ENCODE results near the gene NRG2.

Gene NRG2

GRCh38 chr5:139951296-139951924, 91.7 kb downstream of the NRG2 start:
- Histone ChIP-seq H4K20me1 (no peaks in the 10 kb centered on the region), H3K9ac (no peak overlapping the region), H3K4me1 (peaks cover 0 to 52% (median 20%) of the 10 kb centered on the region in 10 experiments; a peak in 19 of 20 replicates), H3K27ac (peak overlapping the region in 3 of 11 experiments; percentile 0 to 25 (median 16); a peak in 4 of 22 replicates), H3K4me2 (peak overlapping the region; percentile 7 to 72 (median 60); a peak in 20 of 22 replicates), H3K36me3 (no peaks in the 10 kb centered on the region), H3K4me3 (no peak overlapping the region), H3K27me3 (no peaks in the 10 kb centered on the region), H3K9me3 (replicated peaks in 1 of 11) (no peaks in the 10 kb centered on the region)
- TF ChIP-seq Cebpa-rat (IDR thresholded peaks at IDR 0.05), result peak in 2 of 11 experiments; percentile 8 to 39; a peak in 1 of 22 replicates

- H4K20me1 ChIP-seq, result no peaks in the 10 kb centered on the region
- no peak overlapping the region for H3K27ac ChIP-seq
- no peak for TF ChIP-seq Cebpa-rat (IDR thresholded peaks at IDR 0.05)
- peak overlapping the region in 3 of 11 experiments; percentile 56 to 72 (median 63); a peak in 5 of 22 replicates for H3K4me2 ChIP-seq
- no peak overlapping the region for H3K4me3 ChIP-seq
- no peaks in the 10 kb centered on the region for H3K9me3 ChIP-seq (replicated peaks in 1 of 11)
- no peak overlapping the region for H3K9ac ChIP-seq
- no peaks in the 10 kb centered on the region for H3K36me3 ChIP-seq
- H3K27me3 ChIP-seq, result no peaks in the 10 kb centered on the region
- peaks cover 0 to 61% (median 25%) of the 10 kb centered on the region in 10 experiments; a peak in 19 of 20 replicates for H3K4me1 ChIP-seq
Observed at GRCh38 chr5:139950436-139950835, 92.7 kb downstream of the NRG2 start.

DNA sequence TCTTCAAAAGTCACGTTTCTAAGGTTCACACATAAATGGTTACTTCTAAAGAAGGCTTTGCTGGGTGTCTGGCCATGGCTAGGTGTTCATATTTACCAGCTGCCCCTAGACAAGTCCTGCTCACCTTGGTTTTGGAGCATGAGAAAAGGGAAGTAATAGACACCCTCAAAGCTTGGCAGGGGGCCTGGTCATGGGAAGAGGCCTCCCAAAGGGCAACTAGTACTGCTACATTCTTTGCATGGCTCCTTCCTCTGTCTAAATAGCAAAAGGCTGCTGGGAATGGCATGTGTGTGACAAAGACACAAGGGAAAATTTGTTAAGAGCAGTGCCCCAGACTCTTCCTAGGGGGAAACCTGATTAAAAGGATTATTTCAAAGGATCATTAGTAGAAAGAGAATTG, 93.4 kb downstream of the NRG2 start:
- Histone ChIP-seq H4K20me1 (no peaks in the 10 kb centered on the region), H3K4me2 (peak overlapping the region in 3 of 11 experiments; percentile 1 to 72 (median 24); a peak in 2 of 22 replicates), H3K27me3 (no peaks in the 10 kb centered on the region), H3K36me3 (no peaks in the 10 kb centered on the region), H3K9ac (no peak overlapping the region), H3K4me3 (no peak overlapping the region), H3K9me3 (replicated peaks in 1 of 11) (no peaks in the 10 kb centered on the region), H3K4me1 (peaks cover 0 to 67% (median 25%) of the 10 kb centered on the region in 10 experiments; a peak in 19 of 20 replicates), H3K27ac (no peak overlapping the region)
- TF ChIP-seq Cebpa-rat (IDR thresholded peaks at IDR 0.05), result no peak

- no peaks in the 10 kb centered on the region for H3K27me3 ChIP-seq
- no peak for TF ChIP-seq Cebpa-rat (IDR thresholded peaks at IDR 0.05)
- H3K4me3 ChIP-seq, result no peak overlapping the region
- peaks cover 0 to 67% (median 25%) of the 10 kb centered on the region in 10 experiments; a peak in 19 of 20 replicates for H3K4me1 ChIP-seq
- peak overlapping the region in 4 of 11 experiments; percentile 21 to 62 (median 35); a peak in 6 of 22 replicates for H3K4me2 ChIP-seq
- H3K9me3 ChIP-seq (replicated peaks in 1 of 11), result peaks cover 3 to 7% (median 6%) of the 10 kb centered on the region in 11 experiments; a peak in 16 of 22 replicates
- H3K36me3 ChIP-seq, result no peaks in the 10 kb centered on the region
- no peaks in the 10 kb centered on the region for H4K20me1 ChIP-seq
- H3K9ac ChIP-seq, result no peak overlapping the region
- no peak overlapping the region for H3K27ac ChIP-seq
Observed at GRCh38 chr5:139947727-139948126, 95.4 kb downstream of the NRG2 start.

DNA sequence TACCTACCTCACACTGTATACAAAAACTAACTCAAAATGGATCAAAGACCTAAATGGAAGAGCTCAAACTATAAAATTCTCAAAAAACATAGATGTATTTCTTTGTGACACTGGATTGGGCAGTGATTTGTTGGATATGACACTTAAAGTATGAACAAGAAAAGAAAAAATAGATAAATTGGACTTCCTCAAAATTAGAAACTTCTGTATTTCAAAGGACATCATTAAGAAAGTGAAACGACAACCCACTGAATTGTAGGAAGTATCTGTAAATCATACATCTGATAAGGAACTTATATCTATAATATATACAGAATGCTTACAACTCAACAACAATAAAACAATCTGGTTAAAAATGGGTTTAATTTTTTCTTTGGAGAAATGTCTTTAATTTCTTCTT, 96.7 kb downstream of the NRG2 start:
- H3K9me3 ChIP-seq (replicated peaks in 1 of 11), result peaks cover 15 to 19% (median 18%) of the 10 kb centered on the region in 11 experiments; a peak in 20 of 22 replicates
- no peaks in the 10 kb centered on the region for H4K20me1 ChIP-seq
- 0 out of 22 replicates have a peak overlapping the region, but pooled peaks of 1 of the 11 experiments have one; percentile 23 for H3K9ac ChIP-seq
- H3K27me3 ChIP-seq, result no peaks in the 10 kb centered on the region
- peak overlapping the region in 4 of 11 experiments; percentile 36 to 67 (median 50); a peak in 7 of 22 replicates for H3K27ac ChIP-seq
- H3K36me3 ChIP-seq, result no peaks in the 10 kb centered on the region
- no peak for TF ChIP-seq Cebpa-rat (IDR thresholded peaks at IDR 0.05)
- peaks cover 0 to 55% (median 16%) of the 10 kb centered on the region in 10 experiments; a peak in 19 of 20 replicates for H3K4me1 ChIP-seq
- H3K4me2 ChIP-seq, result peak overlapping the region in 4 of 11 experiments; percentile 41 to 67 (median 60); a peak in 7 of 22 replicates
- H3K4me3 ChIP-seq, result no peak overlapping the region

DNA sequence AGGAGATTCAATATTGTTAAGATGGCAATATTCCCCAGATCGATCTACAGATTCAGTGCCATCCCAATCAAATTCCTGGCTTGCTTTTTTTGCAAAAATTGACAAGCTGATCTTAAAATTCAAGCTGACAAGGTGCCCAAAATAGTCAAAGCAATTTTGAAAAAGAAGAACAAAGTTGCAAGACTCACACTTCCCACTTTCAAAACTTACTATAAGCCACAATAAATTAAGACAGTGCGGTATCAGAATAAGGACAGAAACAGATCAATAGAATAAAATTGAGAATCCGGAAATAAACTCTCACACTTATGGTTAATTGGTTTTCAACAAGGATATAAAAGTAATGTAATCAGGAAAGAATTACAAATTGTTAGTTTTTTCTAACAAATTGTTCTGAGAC, 97.1 kb downstream of the NRG2 start:
- 0 out of 22 replicates have a peak overlapping the region, but pooled peaks of 1 of the 11 experiments have one; percentile 23 for H3K9ac ChIP-seq
- H3K4me1 ChIP-seq, result peaks cover 0 to 50% (median 12%) of the 10 kb centered on the region in 10 experiments; a peak in 15 of 20 replicates
- no peaks in the 10 kb centered on the region for H3K27me3 ChIP-seq
- no peak for TF ChIP-seq Cebpa-rat (IDR thresholded peaks at IDR 0.05)
- H3K9me3 ChIP-seq (replicated peaks in 1 of 11), result peaks cover 17 to 23% (median 20%) of the 10 kb centered on the region in 11 experiments; a peak in 20 of 22 replicates
- no peaks in the 10 kb centered on the region for H3K36me3 ChIP-seq
- no peaks in the 10 kb centered on the region for H4K20me1 ChIP-seq
- H3K4me2 ChIP-seq, result peak overlapping the region in 5 of 11 experiments; percentile 41 to 67 (median 58); a peak in 8 of 22 replicates
- H3K27ac ChIP-seq, result peak overlapping the region in 4 of 11 experiments; percentile 36 to 67 (median 50); a peak in 7 of 22 replicates
- H3K4me3 ChIP-seq, result no peak overlapping the region

DNA sequence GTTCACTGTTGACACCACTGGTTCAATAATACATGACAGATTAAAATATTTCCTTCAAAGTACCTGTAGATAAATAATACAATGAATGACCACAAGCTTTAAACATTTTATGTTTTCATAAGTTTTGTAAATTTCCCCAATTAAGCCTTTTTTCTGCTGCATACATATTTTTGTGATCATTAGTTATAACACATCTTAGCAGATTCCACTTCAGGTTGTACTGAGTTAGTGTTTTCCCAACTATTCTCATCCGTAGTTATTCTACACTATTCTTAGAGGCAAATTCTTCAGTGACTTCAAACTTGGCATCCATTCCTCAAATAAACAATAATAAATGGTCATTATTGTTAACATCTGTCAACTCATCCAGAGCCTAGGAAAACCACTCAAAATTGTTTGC, 100.9 kb downstream of the NRG2 start:
- Histone ChIP-seq H3K36me3 (no peaks in the 10 kb centered on the region), H3K27me3 (no peaks in the 10 kb centered on the region), H3K4me2 (no peak overlapping the region), H3K27ac (no peak overlapping the region), H3K9me3 (replicated peaks in 1 of 11) (peaks cover 26 to 37% (median 32%) of the 10 kb centered on the region in 11 experiments), H3K4me3 (no peak overlapping the region), H3K9ac (no peak overlapping the region), H3K4me1 (peaks cover 0 to 25% (median 8%) of the 10 kb centered on the region in 10 experiments; a peak in 10 of 20 replicates), H4K20me1 (no peaks in the 10 kb centered on the region)
- no peak for TF ChIP-seq Cebpa-rat (IDR thresholded peaks at IDR 0.05)

DNA sequence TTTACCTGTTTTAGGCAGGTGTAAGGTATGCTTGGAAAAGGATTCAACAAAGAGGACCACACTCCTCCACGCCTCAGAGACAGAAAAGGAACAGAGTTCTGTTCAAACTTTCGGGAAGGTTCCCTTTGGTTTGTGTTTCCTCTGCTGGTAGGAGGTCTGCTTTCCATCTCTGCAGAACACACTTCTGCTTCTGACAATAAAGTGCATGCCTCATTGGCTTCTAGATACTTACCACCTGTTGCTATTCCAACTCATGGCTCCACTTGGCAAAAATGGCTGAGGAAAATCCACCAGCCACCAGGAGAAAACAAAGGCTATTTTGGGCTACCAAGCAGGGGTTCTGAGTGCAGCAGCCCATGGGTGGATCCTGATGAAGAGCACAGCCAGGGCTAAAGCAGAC, 112.7 kb downstream of the NRG2 start:
- Histone ChIP-seq H3K9ac (no peak overlapping the region), H3K9me3 (replicated peaks in 1 of 11) (no peaks in the 10 kb centered on the region; a peak in 1 of 22 replicates), H3K4me1 (no peaks in the 10 kb centered on the region), H3K27me3 (no peaks in the 10 kb centered on the region), H3K36me3 (no peaks in the 10 kb centered on the region), H3K27ac (no peak overlapping the region), H3K4me2 (no peak overlapping the region), H4K20me1 (no peaks in the 10 kb centered on the region), H3K4me3 (no peak overlapping the region)
- no peak for TF ChIP-seq Cebpa-rat (IDR thresholded peaks at IDR 0.05)

- H3K4me3 ChIP-seq, result no peak overlapping the region
- no peak overlapping the region for H3K4me2 ChIP-seq
- H3K9ac ChIP-seq, result no peak overlapping the region
- no peaks in the 10 kb centered on the region for H3K27me3 ChIP-seq
- no peaks in the 10 kb centered on the region for H3K4me1 ChIP-seq
- no peaks in the 10 kb centered on the region for H3K36me3 ChIP-seq
- no peaks in the 10 kb centered on the region; a peak in 1 of 22 replicates for H3K9me3 ChIP-seq (replicated peaks in 1 of 11)
- 0 out of 22 replicates have a peak, but pooled peaks cover 0 to 4% (median 0%) of the 10 kb centered on the region in 11 experiments for H4K20me1 ChIP-seq
- TF ChIP-seq Cebpa-rat (IDR thresholded peaks at IDR 0.05), result no peak
- H3K27ac ChIP-seq, result no peak overlapping the region
Observed at GRCh38 chr5:139926797-139927503, 116.1 kb downstream of the NRG2 start.
